Muscle of leg (tissue), 11 donors: ENCODE measurements around the gene OCA2. TPM values are rescaled to one million over a fixed set of nuclear protein-coding genes. Genes with fewer than 3 reads are reported as not detected.
A peak's percentile ranks its signal among the peaks of the same experiment; 100 is the strongest.

Experiments
- DNase-seq: peaks from one replicate; pipeline ENCODE4 v3.0.0; 2013
- H3K27ac ChIP-seq: one replicate; pipeline ENCODE4 v1.5.1; 2013; ENCODE audit warnings: mild to moderate bottlenecking, low read length, control low read depth
- H3K27me3 ChIP-seq: one replicate; pipeline ENCODE4 v1.6.1; 2013; ENCODE audit warnings: low read length; ENCODE audit not compliant: control insufficient read depth, insufficient read depth
- H3K36me3 ChIP-seq: one replicate; pipeline ENCODE4 v1.6.1; 2013; ENCODE audit warnings: low read length; ENCODE audit not compliant: control insufficient read depth, insufficient read depth
- H3K4me1 ChIP-seq: one replicate; pipeline ENCODE4 v1.6.1; 2013; ENCODE audit warnings: low read length; ENCODE audit not compliant: control insufficient read depth, insufficient read depth
- H3K4me3 ChIP-seq: one replicate; pipeline ENCODE4 v1.5.1; 2013; ENCODE audit warnings: low read length, control low read depth
- H3K9me3 ChIP-seq: replicated peaks from 2 replicates; pipeline ENCODE4 v1.6.1; 2013; ENCODE audit warnings: low read depth, low read length; ENCODE audit not compliant: control insufficient read depth
- WGBS: methylation state at CpG from one replicate; pipeline ENCODE4 v1.1.5; 2013; ENCODE audit warnings: missing lambda C conversion rate; ENCODE audit not compliant: insufficient coverage; 5-methylcytosine and 5-hydroxymethylcytosine counted together
- polyA plus RNA-seq, 8 donors: library from polyadenylated mRNA; unstranded; fragments of 120-200 nt; gene quantifications; one replicate each; pipeline versions ENCODE4 v1.2.1 to v1.2.3, GENCODE V29; 2013; ENCODE audit warnings: inconsistent platforms in 1 of 8, low replicate concordance in 1 of 8; ENCODE audit not compliant: insufficient read length in 8 of 8, insufficient read depth in 1 of 8
- total RNA-seq: library from RNA; stranded (reverse); fragments of 120-200 nt; gene quantifications from one replicate; pipeline ENCODE4 v1.2.4, GENCODE V29; 2013

OCA2 gene
- total and polyA plus RNA-seq, 9 donors, result 1.9 to 5.3 (median 3.6) TPM

- no peaks in the 10 kb centered on the region for H3K9me3 ChIP-seq
- WGBS, result 83% methylated on average over 24 of the region's 24 CpGs
- H3K4me1 ChIP-seq, result no peaks in the 10 kb centered on the region
- no peak for DNase-seq
- no peaks in the 10 kb centered on the region for H3K36me3 ChIP-seq
- no peaks in the 10 kb centered on the region for H3K27me3 ChIP-seq
- H3K4me3 ChIP-seq, result no peak overlapping the region
- no peak overlapping the region for H3K27ac ChIP-seq
These were observed 94.7 kb downstream of the OCA2 start for GRCh38 chr15:28004143-28005003.

GRCh38 chr15:28003302-28004037, 95.6 kb downstream of the OCA2 start:
- DNase-seq, result no peak
- 95% methylated on average over 63 of the region's 63 CpGs for WGBS
- no peak overlapping the region for H3K27ac ChIP-seq
- no peaks in the 10 kb centered on the region for H3K4me1 ChIP-seq
- H3K4me3 ChIP-seq, result no peak overlapping the region
- H3K36me3 ChIP-seq, result no peaks in the 10 kb centered on the region
- no peaks in the 10 kb centered on the region for H3K27me3 ChIP-seq
- no peaks in the 10 kb centered on the region for H3K9me3 ChIP-seq

- WGBS, result 81% methylated on average over 4 of the region's 10 CpGs
- H3K4me3 ChIP-seq, result no peak overlapping the region
- no peak overlapping the region for H3K27ac ChIP-seq
- no peaks in the 10 kb centered on the region for H3K27me3 ChIP-seq
- H3K36me3 ChIP-seq, result no peaks in the 10 kb centered on the region
- DNase-seq, result no peak
- H3K4me1 ChIP-seq, result no peaks in the 10 kb centered on the region
- no peaks in the 10 kb centered on the region for H3K9me3 ChIP-seq
These were observed 96.2 kb downstream of the OCA2 start for GRCh38 chr15:28002867-28003266.

- Histone ChIP-seq H3K4me3 (no peak overlapping the region), H3K4me1 (no peaks in the 10 kb centered on the region), H3K36me3 (no peaks in the 10 kb centered on the region), H3K27me3 (no peaks in the 10 kb centered on the region), H3K9me3 (no peaks in the 10 kb centered on the region), H3K27ac (no peak overlapping the region)
- 82% methylated on average over 5 of the region's 12 CpGs for WGBS
- no peak for DNase-seq
These were observed 96.8 kb downstream of the OCA2 start for GRCh38 chr15:28002136-28002861.

GRCh38 chr15:28001641-28002040, 97.5 kb downstream of the OCA2 start:
- no peaks in the 10 kb centered on the region for H3K9me3 ChIP-seq
- no peak for DNase-seq
- no peak overlapping the region for H3K4me3 ChIP-seq
- WGBS, result 92% methylated on average over 10 of the region's 10 CpGs
- no peaks in the 10 kb centered on the region for H3K4me1 ChIP-seq
- no peak overlapping the region for H3K27ac ChIP-seq
- H3K27me3 ChIP-seq, result no peaks in the 10 kb centered on the region
- H3K36me3 ChIP-seq, result no peaks in the 10 kb centered on the region

- H3K36me3 ChIP-seq, result no peaks in the 10 kb centered on the region
- WGBS, result 84% methylated on average over 15 of the region's 16 CpGs
- H3K4me3 ChIP-seq, result no peak overlapping the region
- H3K27me3 ChIP-seq, result no peaks in the 10 kb centered on the region
- H3K27ac ChIP-seq, result no peak overlapping the region
- no peaks in the 10 kb centered on the region for H3K9me3 ChIP-seq
- no peaks in the 10 kb centered on the region for H3K4me1 ChIP-seq
- DNase-seq, result no peak
These were observed 104.9 kb downstream of the OCA2 start for GRCh38 chr15:27993996-27994780.

- Histone ChIP-seq H3K27ac (no peak overlapping the region), H3K4me3 (no peak overlapping the region), H3K27me3 (no peaks in the 10 kb centered on the region), H3K36me3 (no peaks in the 10 kb centered on the region), H3K9me3 (no peaks in the 10 kb centered on the region), H3K4me1 (no peaks in the 10 kb centered on the region)
- no peak for DNase-seq
- 91% methylated on average over 5 of the region's 10 CpGs for WGBS
These were observed 105.6 kb downstream of the OCA2 start for GRCh38 chr15:27993544-27993943.

GRCh38 chr15:27990521-27991515, 108.3 kb downstream of the OCA2 start:
- Histone ChIP-seq H3K27ac (no peak overlapping the region), H3K4me1 (no peaks in the 10 kb centered on the region), H3K9me3 (no peaks in the 10 kb centered on the region), H3K27me3 (no peaks in the 10 kb centered on the region), H3K4me3 (no peak overlapping the region), H3K36me3 (no peaks in the 10 kb centered on the region)
- peak; percentile 52 for DNase-seq
- WGBS, result 38% methylated on average over 5 of the region's 16 CpGs

- H3K4me1 ChIP-seq, result no peaks in the 10 kb centered on the region
- H3K4me3 ChIP-seq, result no peak overlapping the region
- H3K9me3 ChIP-seq, result no peaks in the 10 kb centered on the region
- WGBS, result 88% methylated on average over 4 of the region's 4 CpGs
- H3K36me3 ChIP-seq, result no peaks in the 10 kb centered on the region
- no peak overlapping the region for H3K27ac ChIP-seq
- no peaks in the 10 kb centered on the region for H3K27me3 ChIP-seq
- DNase-seq, result no peak
These were observed 109.3 kb downstream of the OCA2 start for GRCh38 chr15:27989838-27990237.
